CD4-positive, alpha-beta T cell treated with Interleukin-15 for 4 hours (primary cell): ENCODE results near the gene CYP24A1.

ENCODE experiments used
- DNase-seq: peaks from one replicate; pipeline ENCODE4 v3.0.0-alpha.2; 2020; ENCODE audit warnings: low spot score

Gene CYP24A1

GRCh38 chr20:54201268-54201846 lies 27.6 kb upstream of the CYP24A1 start:
- no peak for DNase-seq

- no peak for DNase-seq
Measured at GRCh38 chr20:54200487-54201267, 26.9 kb upstream of the CYP24A1 start.

DNA sequence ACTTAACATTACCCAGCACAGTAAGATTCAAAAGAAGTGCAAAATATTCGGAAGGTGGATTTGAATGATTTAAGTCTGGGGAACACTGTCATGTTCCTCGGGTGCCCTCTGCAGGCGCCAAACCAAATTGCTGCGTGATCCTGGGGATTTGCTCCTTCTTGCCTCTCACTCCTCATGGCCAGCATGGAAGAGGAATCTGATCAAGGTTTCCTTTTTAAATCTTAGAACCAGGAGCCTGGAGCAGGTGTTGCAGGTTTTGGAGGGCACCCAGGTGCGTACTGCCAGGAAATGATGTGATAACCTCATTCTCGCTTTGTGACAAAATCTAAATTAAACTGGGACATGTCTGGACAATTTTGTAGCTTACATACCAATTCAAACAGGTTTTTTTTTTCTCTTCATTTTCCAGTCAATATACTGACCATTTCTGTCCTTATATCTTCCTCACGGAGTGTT lies 26.0 kb upstream of the CYP24A1 start:
- DNase-seq: peak; percentile 70

DNA sequence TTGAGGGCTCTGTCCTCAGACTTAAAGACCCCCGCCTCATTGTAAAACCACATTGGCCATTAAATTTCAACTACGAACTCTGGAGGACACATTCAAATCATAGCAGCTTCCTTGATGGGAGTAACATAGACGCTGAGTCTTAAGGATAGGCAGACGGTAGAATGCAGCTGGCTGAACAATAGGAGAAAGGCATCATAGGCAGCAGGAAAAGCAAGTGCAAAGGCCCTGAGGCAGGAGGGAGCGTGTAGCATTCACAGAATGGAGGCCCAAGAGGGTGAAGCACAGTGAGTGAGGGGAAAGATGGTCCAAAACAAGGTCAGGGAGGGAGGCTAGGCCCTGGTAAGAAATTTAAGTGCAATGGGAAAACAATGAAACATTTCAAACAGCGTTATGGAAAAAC lies 25.5 kb upstream of the CYP24A1 start:
- no peak for DNase-seq

DNA sequence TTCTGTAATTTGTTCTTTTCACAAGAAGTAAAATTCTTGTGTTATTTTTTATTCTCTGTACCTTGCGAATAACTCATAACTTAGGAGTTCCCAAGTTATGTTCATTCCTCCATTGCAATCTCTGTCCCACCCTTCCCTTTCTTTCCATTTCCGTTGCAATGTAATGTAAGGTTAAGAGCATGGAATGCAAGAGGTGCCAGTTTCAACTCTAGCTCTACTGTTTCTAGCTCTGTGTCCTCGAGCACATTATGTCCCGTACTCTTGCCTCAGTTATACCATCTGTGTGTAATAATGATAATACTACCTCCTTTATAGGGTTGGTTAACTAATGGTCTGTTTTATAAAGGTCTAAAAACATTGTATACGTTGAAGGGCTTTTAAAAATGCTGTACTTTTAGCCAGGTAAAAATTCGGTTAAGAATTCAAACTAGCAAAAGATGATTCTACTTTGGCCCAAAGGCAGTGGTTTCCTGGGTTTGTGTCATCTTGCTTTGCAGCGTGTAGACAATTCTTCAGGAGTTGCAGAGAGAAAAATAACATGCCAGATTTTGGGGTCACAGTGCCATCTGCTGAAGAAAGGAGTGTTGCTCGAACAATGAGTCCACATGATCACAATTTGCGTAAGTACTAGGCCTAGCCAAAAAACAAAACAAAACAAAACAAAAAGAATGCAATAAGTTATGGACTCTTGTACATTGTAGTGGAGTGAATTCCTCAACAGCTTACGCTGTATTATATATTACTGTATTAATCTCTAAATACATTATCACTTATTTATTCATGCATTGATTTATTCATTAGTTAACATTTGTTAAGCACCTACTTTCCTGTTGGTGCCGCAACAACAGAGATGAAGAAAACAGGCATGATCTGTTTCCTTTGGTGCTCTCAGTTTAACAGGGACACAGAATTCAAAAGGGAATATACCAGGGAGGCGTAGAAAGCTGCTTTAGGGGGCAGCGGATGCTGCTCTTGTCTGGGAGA lies 24.1 kb upstream of the CYP24A1 start:
- no peak for DNase-seq

DNA sequence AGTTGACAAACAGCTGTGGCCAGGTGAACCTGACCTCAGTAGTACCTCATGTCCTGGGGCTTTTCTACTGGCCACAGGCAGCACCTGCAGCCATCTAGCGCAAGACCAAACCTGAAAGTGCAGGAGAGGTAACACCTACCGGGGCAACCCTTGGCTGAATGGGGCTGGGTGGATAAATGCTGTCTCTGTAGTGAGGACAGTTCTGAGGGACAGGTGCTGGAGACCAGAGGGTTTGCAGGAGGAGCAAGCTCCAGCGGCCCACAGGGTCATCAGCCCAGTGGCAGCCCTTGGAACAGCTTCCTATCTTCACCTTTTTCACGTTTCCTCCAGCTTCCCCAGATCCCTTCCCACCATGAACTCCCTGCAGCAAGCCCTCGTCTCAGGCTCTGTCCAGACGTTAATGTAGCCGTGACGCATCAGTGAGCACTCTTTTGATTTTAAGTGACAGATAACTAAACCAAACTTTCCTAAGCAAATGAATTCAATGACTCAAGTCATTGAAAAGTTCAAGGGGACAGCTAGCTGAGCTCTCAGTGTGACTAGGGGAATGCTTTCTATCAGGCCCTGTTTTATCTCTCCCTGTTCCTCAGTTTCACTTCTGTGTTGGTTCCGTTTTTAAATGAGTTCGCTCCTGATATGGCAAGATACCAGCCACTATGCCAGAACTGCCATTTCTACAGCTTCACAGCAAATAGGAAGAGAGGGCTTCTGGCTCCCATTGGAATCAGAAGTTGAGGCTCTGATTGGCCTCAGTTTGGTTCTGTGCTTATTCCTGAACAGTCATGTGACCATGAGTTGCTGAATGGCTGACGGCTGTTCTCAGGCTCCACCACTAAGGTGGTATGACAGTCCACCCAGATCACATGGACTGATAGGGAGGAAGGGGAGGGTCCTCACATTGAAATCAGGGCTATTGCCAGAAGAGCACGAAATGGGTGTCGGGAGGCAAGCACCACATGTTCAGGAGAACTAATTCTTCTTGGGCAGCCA lies 22.0 kb upstream of the CYP24A1 start:
- no peak for DNase-seq

- DNase-seq: no peak
Measured at GRCh38 chr20:54194724-54195438, 21.1 kb upstream of the CYP24A1 start.

- DNase-seq: no peak
Measured at GRCh38 chr20:54193817-54194216, 20.0 kb upstream of the CYP24A1 start.

- DNase-seq: no peak
Measured at GRCh38 chr20:54190217-54190616, 16.4 kb upstream of the CYP24A1 start.

- DNase-seq: no peak
Measured at GRCh38 chr20:54189630-54190029, 15.8 kb upstream of the CYP24A1 start.

- no peak for DNase-seq
Measured at GRCh38 chr20:54188132-54188849, 14.5 kb upstream of the CYP24A1 start.

GRCh38 chr20:54184904-54185626 lies 11.3 kb upstream of the CYP24A1 start:
- no peak for DNase-seq

DNA sequence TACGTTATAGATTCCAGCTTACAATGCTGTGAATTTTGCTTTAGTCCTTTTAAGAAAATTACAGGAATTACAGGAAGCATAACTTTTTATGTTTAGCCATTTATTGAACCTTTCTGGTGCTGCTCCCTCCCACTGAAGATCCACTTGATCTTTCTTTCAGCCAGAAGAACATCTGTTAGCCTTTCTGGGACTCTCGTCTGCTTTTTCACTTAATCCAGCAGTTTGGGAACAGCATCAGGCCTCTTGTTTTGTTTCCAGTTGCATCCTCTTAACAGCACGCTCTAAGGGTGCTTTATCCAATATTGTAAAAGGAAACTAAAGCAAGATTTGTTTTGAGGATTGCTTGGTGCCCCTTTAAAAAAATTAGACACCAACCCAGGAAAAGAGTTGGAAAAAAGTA lies 10.3 kb upstream of the CYP24A1 start:
- no peak for DNase-seq

GRCh38 chr20:54180931-54181330 lies 7.1 kb upstream of the CYP24A1 start:
- DNase-seq: no peak

GRCh38 chr20:54179946-54180345 lies 6.2 kb upstream of the CYP24A1 start:
- no peak for DNase-seq

- DNase-seq: no peak
Measured at GRCh38 chr20:54178256-54178655, 4.5 kb upstream of the CYP24A1 start.

DNA sequence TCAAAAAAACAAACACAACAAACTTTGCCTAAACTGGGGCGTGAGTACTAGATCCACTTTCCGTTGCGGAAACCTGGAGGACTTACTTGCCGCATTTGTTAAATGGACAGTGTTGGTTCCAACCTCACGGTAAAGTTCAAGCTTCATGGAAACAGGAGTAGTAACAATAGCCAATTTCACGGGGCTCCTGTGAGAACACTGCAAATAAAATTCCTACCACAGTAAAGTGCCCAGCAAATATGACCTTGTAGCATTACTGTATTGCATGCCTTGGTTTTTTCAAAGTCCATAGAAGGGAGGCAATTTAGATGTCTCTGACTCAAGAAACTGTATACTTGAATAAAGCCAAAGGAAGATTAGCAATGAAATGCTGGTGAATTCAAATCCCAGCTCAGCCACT lies 3.6 kb upstream of the CYP24A1 start:
- no peak for DNase-seq

- DNase-seq: no peak
Measured at GRCh38 chr20:54176610-54177009, 2.8 kb upstream of the CYP24A1 start.

DNA sequence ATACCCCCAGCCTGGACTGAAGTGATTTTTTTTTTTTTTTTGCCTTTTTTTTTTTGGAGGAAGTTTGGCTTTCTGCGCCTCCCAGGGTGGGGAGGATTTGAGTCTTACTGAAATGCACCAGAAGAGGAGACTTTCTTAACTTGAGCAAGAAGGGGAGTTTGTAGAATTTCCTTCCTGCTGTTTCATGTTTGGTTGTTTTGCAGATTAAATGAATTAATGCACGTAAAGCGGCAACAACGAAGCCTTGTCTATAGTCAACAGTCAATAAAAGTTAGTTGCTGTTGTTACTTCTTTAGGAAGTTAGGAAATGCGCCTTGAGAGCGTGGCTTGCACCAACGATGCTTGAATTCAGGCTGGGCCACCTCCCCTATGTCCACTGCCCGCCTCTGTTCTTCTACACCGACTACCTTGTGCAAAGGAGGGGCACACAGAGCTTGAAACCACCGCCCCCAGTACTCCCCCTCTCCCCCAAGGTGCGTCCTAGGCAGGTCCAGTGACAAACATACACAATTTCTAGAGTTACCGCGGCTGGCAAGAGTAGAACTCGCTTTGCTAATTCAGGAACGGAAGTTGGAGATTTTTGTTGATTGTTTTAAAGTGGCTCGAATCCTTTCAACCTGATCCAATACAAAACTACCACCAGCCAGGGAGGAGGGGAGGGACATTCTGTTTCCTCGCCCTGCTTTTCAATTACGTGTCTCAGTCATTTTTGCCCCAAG lies 830 bp upstream of the CYP24A1 start:
- no peak for DNase-seq
